GM21367 (cell line): Measurements from ENCODE around the gene TOP3A.

Experiments used
- ATAC-seq: cut with Tn5 transposase; IDR thresholded peaks from one replicate; pipeline ENCODE4 v1.9.1; 2021; ENCODE audit not compliant: unreplicated experiment

Gene TOP3A

GRCh38 chr17:18235743-18236256 is 79.0 kb downstream of the TOP3A start:
- ATAC-seq: no peak

GRCh38 chr17:18234853-18235380 is 79.9 kb downstream of the TOP3A start:
- ATAC-seq: no peak

DNA sequence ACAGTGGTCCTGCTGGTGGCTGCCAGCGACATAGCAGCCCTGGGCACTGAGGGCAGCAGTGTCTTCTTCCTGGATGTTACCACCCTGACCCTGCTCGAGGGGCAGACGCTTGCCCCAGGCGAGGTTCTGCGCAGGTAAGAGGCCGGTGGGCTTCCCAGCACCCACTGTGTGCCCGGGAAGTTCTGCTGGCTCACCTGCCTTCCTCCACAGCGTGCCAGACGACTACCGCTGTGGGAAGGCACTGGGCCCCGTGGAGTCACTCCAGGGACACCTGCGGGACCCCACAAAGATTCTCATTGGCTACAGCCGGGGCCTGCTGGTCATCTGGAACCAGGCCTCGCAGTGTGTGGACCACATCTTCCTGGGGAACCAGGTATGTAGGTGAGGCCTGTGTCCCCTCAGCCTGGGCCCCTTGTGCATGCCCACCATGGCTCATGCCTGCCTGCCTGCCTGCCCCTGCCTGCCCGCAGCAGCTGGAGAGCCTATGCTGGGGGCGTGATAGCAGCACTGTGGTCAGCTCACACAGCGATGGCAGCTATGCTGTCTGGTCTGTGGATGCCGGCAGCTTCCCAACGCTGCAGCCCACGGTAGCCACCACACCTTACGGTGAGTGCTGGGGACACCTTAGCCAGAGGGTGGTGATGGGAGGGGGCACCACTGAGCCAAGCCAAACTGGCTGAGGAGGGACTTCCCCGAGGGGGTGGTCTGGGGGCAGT is 80.8 kb downstream of the TOP3A start:
- no peak for ATAC-seq

DNA sequence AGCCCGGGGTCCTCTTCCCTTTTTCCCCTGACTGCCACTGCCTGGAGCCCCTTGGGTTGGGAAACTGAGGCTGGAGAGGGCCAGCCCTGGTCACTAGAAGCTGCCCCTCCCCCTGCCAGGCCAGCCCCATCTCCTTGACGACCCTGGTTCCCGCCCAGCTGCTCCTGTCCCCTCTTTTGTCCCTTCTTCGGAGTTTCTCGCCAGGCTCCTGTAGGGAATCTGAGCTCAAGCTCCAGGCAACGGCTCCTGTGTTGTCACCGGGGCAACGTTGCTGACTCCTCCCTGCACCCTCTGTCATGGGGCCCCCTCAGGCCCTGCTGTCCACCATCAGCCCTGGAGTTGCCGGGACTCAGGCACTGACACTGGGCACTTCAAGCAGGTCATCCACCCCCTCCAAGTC is 83.6 kb downstream of the TOP3A start:
- ATAC-seq: no peak

- no peak for ATAC-seq
These were observed 84.3 kb downstream of the TOP3A start for GRCh38 chr17:18230288-18231141.

GRCh38 chr17:18229771-18230170 is 85.0 kb downstream of the TOP3A start:
- ATAC-seq: no peak

GRCh38 chr17:18229254-18229653 is 85.5 kb downstream of the TOP3A start:
- no peak for ATAC-seq

GRCh38 chr17:18228176-18228682 is 86.6 kb downstream of the TOP3A start:
- ATAC-seq: no peak

GRCh38 chr17:18227635-18228034 is 87.2 kb downstream of the TOP3A start:
- no peak for ATAC-seq

GRCh38 chr17:18226284-18226945 is 88.4 kb downstream of the TOP3A start:
- ATAC-seq: no peak

DNA sequence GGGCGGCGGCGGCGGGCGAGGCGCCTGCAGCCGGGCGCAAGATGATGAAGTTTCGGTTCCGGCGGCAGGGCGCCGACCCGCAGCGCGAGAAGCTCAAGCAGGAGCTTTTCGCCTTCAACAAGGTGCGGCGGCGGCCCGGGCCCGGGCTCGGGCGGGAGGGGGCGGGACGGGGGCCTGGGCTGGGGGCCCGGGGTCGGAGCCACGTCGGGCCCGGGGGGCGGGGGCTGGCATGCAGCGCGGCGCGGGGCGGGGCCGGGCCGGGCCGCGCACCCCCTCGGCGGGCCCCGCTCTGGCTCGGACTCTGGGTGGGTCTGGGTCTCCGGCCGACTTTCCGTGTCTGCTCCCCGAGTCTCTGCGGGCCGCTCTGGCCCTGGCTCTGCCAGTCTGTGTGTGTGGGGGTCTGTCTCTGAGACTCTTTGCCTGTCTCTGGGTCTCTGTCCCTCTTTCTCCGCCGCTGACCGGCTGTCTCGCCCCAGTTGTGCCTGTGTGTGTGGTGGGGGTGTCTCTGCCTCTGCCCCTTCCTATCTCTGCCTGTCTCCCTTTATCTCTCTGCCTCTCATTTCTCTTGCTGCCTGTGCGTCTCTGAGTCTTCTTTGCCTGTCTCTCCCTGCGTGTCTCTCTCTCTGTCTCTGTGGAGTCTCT is 89.0 kb downstream of the TOP3A start:
- peak; percentile 6 for ATAC-seq

- ATAC-seq: peak; percentile 77
These were observed 89.6 kb downstream of the TOP3A start, which contains the start of gene LLGL1 for GRCh38 chr17:18225121-18225641. LLGL1 (plus strand) TSS chr17:18225635; CDS start chr17:18225683, 48 bp downstream.

GRCh38 chr17:18224387-18225120 is 90.2 kb downstream of the TOP3A start:
- no peak for ATAC-seq

DNA sequence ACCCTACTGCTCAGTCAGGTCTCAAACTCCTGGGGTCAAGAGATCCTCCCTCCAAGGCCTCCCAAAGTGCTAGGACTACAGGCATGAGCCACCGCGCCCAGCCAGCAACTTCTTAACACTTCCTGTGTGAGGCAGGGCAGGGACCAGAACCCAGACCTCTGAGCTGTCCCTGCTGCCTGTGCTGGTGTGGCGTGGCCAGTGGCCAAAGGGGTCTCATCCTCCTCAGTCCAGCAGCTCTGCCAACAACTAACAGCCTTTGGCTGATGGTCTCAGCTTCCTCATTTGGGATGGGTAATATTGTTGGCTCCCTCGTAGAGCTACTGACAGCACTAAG is 90.8 kb downstream of the TOP3A start:
- no peak for ATAC-seq
